HepG2 (cell line): Measurements from ENCODE around the gene SGSH. TPM values are rescaled to one million over a fixed set of nuclear protein-coding genes. Genes with fewer than 3 reads are reported as not detected.

Source experiments
- CC2D1A ChIP-seq: sonication (generic); formaldehyde crosslinking; IDR thresholded peaks from 2 replicates; pipeline ENCODE4 v1.8.1; 2023; ENCODE audit warnings: mild to moderate bottlenecking, missing genetic modification reagents
- FOXP1 ChIP-seq, 2 experiments: fragments of 450-650 bp in 1 of 2; IDR thresholded peaks; 2 replicates each; pipeline ENCODE4 v1.6.1; 2017 to 2018; ENCODE audit warnings: antibody characterized with exemption in 1 of 2
- GZF1 ChIP-seq: sonication (generic); formaldehyde crosslinking; IDR thresholded peaks from 2 replicates; pipeline ENCODE4 v1.5.1; 2020; ENCODE audit warnings: mild to moderate bottlenecking, missing genetic modification reagents
- KLF13 ChIP-seq: sonication (generic); formaldehyde crosslinking; IDR thresholded peaks from 2 replicates; pipeline ENCODE4 v1.4.0; 2020; ENCODE audit warnings: mild to moderate bottlenecking, missing genetic modification reagents
- MXI1 ChIP-seq: IDR thresholded peaks from 3 replicates; pipeline ENCODE4 v1.6.1; 2012; ENCODE audit warnings: low read depth, low read length, inconsistent platforms, borderline replicate concordance
- PHF20 ChIP-seq: sonication (generic); formaldehyde crosslinking; IDR thresholded peaks from 2 replicates; pipeline ENCODE4 v1.5.0; 2020; ENCODE audit warnings: mild to moderate bottlenecking, missing genetic modification reagents
- REXO4 ChIP-seq: sonication (generic); formaldehyde crosslinking; IDR thresholded peaks from 2 replicates; pipeline ENCODE4 v1.8.0; 2022; ENCODE audit warnings: missing genetic modification reagents, mild to moderate bottlenecking, borderline replicate concordance
- SP2 ChIP-seq: sonication (generic); formaldehyde crosslinking; IDR thresholded peaks from 2 replicates; pipeline ENCODE4 v1.5.1; 2020; ENCODE audit warnings: mild to moderate bottlenecking, missing genetic modification reagents
- TCF12 ChIP-seq, 2 experiments: fragments of 450-650 bp in 1 of 2; sonication (generic) in 1 of 2; formaldehyde crosslinking in 1 of 2; IDR thresholded peaks; 2 replicates each; pipeline versions ENCODE4 v1.6.1 to v1.8.0; 2017 to 2022; ENCODE audit warnings: antibody characterized with exemption in 1 of 2, mild to moderate bottlenecking in 1 of 2, missing genetic modification reagents in 1 of 2, moderate library complexity in 1 of 2
- ZHX2 ChIP-seq, 2 experiments: sonication (generic) in 1 of 2; formaldehyde crosslinking in 1 of 2; IDR thresholded peaks; 2 replicates each; pipeline versions ENCODE4 v1.6.1 to v1.9.0; 2014 to 2022; ENCODE audit warnings: antibody characterized with exemption in 1 of 2, borderline replicate concordance in 1 of 2, inconsistent platforms in 1 of 2, low read depth in 1 of 2, missing genetic modification reagents in 1 of 2
- ZKSCAN5 ChIP-seq: sonication (generic); formaldehyde crosslinking; IDR thresholded peaks from 2 replicates; pipeline ENCODE4 v1.5.1; 2020; ENCODE audit warnings: mild to moderate bottlenecking, missing genetic modification reagents
- ZNF280B ChIP-seq: sonication (generic); formaldehyde crosslinking; IDR thresholded peaks from 2 replicates; pipeline ENCODE4 v1.5.0; 2020; ENCODE audit warnings: missing genetic modification reagents, mild to moderate bottlenecking, borderline replicate concordance
- ZNF432 ChIP-seq: sonication (generic); formaldehyde crosslinking; IDR thresholded peaks from 2 replicates; pipeline ENCODE4 v1.5.0; 2020; ENCODE audit warnings: missing genetic modification reagents, mild to moderate bottlenecking, borderline replicate concordance
- ZNF776 ChIP-seq: sonication (generic); formaldehyde crosslinking; IDR thresholded peaks from 2 replicates; pipeline ENCODE4 v1.4.0; 2020; ENCODE audit warnings: mild to moderate bottlenecking, missing genetic modification reagents
- polyA plus RNA-seq, 8 experiments: library from polyadenylated mRNA; depleted of rRNA in 3 of 8; stranded (reverse) in 7 of 8; unstranded in 1 of 8; fragments of >200 nt; fragmentation: Illumina TruSeq in 4 of 8; extraction: Trizol in 4 of 8; gene quantifications; 2 replicates each; pipeline versions ENCODE4 v1.2.1 to v1.2.3, GENCODE V29; 2011 to 2016; ENCODE audit warnings: low read depth in 4 of 8, missing spikeins in 1 of 8, mixed read lengths in 1 of 8; ENCODE audit not compliant: insufficient read depth in 1 of 8
- total RNA-seq, 5 experiments: library from RNA; depleted of rRNA; stranded (reverse); fragments of >200 nt; fragmentation: Illumina TruSeq; extraction: Trizol; gene quantifications; 2 replicates each; pipeline ENCODE4 v1.2.3, GENCODE V29; 2016; ENCODE audit warnings: low read depth in 1 of 5
- TF ChIP-seq, protein P1 (sequence below): sonication (generic); formaldehyde crosslinking; IDR thresholded peaks from 2 replicates; pipeline ENCODE4 v1.9.0; 2021; ENCODE audit warnings: missing genetic modification reagents, borderline replicate concordance
- TF ChIP-seq, protein P2 (sequence below): IDR thresholded peaks from 2 replicates; pipeline ENCODE4 v1.6.1; 2018; ENCODE audit warnings: missing genetic modification reagents

Gene SGSH
- total and polyA plus RNA-seq, 2 of the 13 experiments (the other 11 are each of a cell fraction or from before 2014, with no cell fraction given): 12.2 to 17.6 TPM

- TF ChIP-seq ZNF280B (CRISPR knock-in tag) (no peak; the same call in 1 of the 2 replicates), ZKSCAN5 (CRISPR knock-in tag) (no peak), ZNF776 (CRISPR knock-in tag) (no peak; the same call in 1 of the 2 replicates), REXO4 (CRISPR knock-in tag) (no peak), CC2D1A (CRISPR knock-in tag) (0 out of 2 replicates have a peak, but pooled peaks have one; percentile 78), MXI1 (peak; percentile 27; the same call in 1 of the 3 replicates), PHF20 (CRISPR knock-in tag) (peak; percentile 56; the same call in 1 of the 2 replicates), TCF12 (IDR thresholded peaks at IDR 0.05) (no peak), TCF12 (CRISPR knock-in tag; IDR thresholded peaks at IDR 0.05) (no peak), ZNF432 (CRISPR knock-in tag) (no peak), KLF13 (CRISPR knock-in tag) (no peak), GZF1 (CRISPR knock-in tag) (no peak), SP2 (CRISPR knock-in tag) (no peak), FOXP1 (IDR thresholded peaks at IDR 0.05) (no peak), FOXP1 (CRISPR knock-in tag; IDR thresholded peaks at IDR 0.05) (peak; percentile 91), ZHX2 (IDR thresholded peaks at IDR 0.05; ENCODE audit: low read depth) (no peak), ZHX2 (CRISPR knock-in tag; IDR thresholded peaks at IDR 0.05; ENCODE audit: borderline replicate concordance) (no peak)
- TF ChIP-seq, protein P1, sequence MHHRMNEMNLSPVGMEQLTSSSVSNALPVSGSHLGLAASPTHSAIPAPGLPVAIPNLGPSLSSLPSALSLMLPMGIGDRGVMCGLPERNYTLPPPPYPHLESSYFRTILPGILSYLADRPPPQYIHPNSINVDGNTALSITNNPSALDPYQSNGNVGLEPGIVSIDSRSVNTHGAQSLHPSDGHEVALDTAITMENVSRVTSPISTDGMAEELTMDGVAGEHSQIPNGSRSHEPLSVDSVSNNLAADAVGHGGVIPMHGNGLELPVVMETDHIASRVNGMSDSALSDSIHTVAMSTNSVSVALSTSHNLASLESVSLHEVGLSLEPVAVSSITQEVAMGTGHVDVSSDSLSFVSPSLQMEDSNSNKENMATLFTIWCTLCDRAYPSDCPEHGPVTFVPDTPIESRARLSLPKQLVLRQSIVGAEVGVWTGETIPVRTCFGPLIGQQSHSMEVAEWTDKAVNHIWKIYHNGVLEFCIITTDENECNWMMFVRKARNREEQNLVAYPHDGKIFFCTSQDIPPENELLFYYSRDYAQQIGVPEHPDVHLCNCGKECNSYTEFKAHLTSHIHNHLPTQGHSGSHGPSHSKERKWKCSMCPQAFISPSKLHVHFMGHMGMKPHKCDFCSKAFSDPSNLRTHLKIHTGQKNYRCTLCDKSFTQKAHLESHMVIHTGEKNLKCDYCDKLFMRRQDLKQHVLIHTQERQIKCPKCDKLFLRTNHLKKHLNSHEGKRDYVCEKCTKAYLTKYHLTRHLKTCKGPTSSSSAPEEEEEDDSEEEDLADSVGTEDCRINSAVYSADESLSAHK (CRISPR knock-in tag): 0 out of 2 replicates have a peak, but pooled peaks have one; percentile 25
- TF ChIP-seq, protein P2, sequence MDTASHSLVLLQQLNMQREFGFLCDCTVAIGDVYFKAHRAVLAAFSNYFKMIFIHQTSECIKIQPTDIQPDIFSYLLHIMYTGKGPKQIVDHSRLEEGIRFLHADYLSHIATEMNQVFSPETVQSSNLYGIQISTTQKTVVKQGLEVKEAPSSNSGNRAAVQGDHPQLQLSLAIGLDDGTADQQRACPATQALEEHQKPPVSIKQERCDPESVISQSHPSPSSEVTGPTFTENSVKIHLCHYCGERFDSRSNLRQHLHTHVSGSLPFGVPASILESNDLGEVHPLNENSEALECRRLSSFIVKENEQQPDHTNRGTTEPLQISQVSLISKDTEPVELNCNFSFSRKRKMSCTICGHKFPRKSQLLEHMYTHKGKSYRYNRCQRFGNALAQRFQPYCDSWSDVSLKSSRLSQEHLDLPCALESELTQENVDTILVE (CRISPR knock-in tag): peak; percentile 99
Observed at GRCh38 chr17:80261159-80261894, 41.2 kb upstream of the SGSH start (continued).
